Erythroblast (primary cell): Measurements from ENCODE around the gene TRMO.

ENCODE experiments used
- DNase-seq, 2 experiments: peaks; one replicate each; lab custom pipeline; 2025; lab: John Stamatoyannopoulos, UW
- GATA1 ChIP-seq: IDR thresholded peaks from 2 replicates; pipeline ENCODE4 v1.6.1; 2011; ENCODE audit warnings: low read depth, mild to moderate bottlenecking, control low read depth, low read length, moderate library complexity
- POLR2A ChIP-seq: IDR thresholded peaks from 2 replicates; pipeline ENCODE4 v1.6.1; 2011; ENCODE audit warnings: mild to moderate bottlenecking, low read length

Gene TRMO

GRCh38 chr9:97873882-97874281 lies 48.4 kb downstream of the TRMO start:
- TF ChIP-seq GATA1 = no peak
- no peak for TF ChIP-seq POLR2A
- no peak for DNase-seq

- no peak for DNase-seq
- no peak for TF ChIP-seq POLR2A
- no peak for TF ChIP-seq GATA1
Measured at GRCh38 chr9:97873425-97873824, 48.9 kb downstream of the TRMO start.

- TF ChIP-seq POLR2A (no peak), GATA1 (no peak)
Measured at GRCh38 chr9:97868859-97869258, 53.4 kb downstream of the TRMO start.

GRCh38 chr9:97866848-97867247 lies 55.5 kb downstream of the TRMO start:
- no peak for DNase-seq
- TF ChIP-seq POLR2A (no peak), GATA1 (no peak)

More at GRCh38 chr9:97868859-97869258, 53.4 kb downstream of the TRMO start:
- no peak for DNase-seq

- no peak for DNase-seq
- TF ChIP-seq GATA1 (no peak), POLR2A (no peak)
Measured at GRCh38 chr9:97866300-97866699, 56.0 kb downstream of the TRMO start.

- no peak for TF ChIP-seq POLR2A
- TF ChIP-seq GATA1 = no peak
- no peak for DNase-seq
Measured at GRCh38 chr9:97864396-97864795, 57.9 kb downstream of the TRMO start.

- DNase-seq = no peak
- TF ChIP-seq POLR2A (no peak), GATA1 (no peak)
Measured at GRCh38 chr9:97863314-97863713, 59.0 kb downstream of the TRMO start.

GRCh38 chr9:97861148-97861475 lies 61.2 kb downstream of the TRMO start:
- no peak for DNase-seq
- no peak for TF ChIP-seq GATA1
- no peak for TF ChIP-seq POLR2A

GRCh38 chr9:97860451-97861147 lies 61.7 kb downstream of the TRMO start:
- TF ChIP-seq GATA1 (no peak), POLR2A (no peak)
- DNase-seq = no peak

- no peak for TF ChIP-seq POLR2A
- TF ChIP-seq GATA1 = no peak
- no peak for DNase-seq
Measured at GRCh38 chr9:97859346-97859745, 63.0 kb downstream of the TRMO start.

GRCh38 chr9:97858826-97859225 lies 63.5 kb downstream of the TRMO start:
- TF ChIP-seq POLR2A (no peak), GATA1 (no peak)
- no peak for DNase-seq

GRCh38 chr9:97858393-97858713 lies 63.9 kb downstream of the TRMO start:
- no peak for DNase-seq

GRCh38 chr9:97857606-97858392 lies 64.5 kb downstream of the TRMO start:
- DNase-seq = no peak
- no peak for TF ChIP-seq POLR2A

More at GRCh38 chr9:97858393-97858713, 63.9 kb downstream of the TRMO start:
- no peak for TF ChIP-seq POLR2A
- TF ChIP-seq GATA1 = no peak

- no peak for DNase-seq
- no peak for TF ChIP-seq POLR2A
- TF ChIP-seq GATA1 = no peak
Measured at GRCh38 chr9:97856857-97857605, 65.3 kb downstream of the TRMO start.
